Effector memory CD4-positive, alpha-beta T cell (primary cell): Measurements from ENCODE around the gene METTL26.

Experiments used
- DNase-seq, 3 donors: peaks; one replicate each; pipeline ENCODE4 v3.0.0-alpha.2; 2020
- H3K27ac ChIP-seq: 2 replicates; pipeline ENCODE4 v1.7.0; 2013; ENCODE audit warnings: mild to moderate bottlenecking, low read length, moderate library complexity; ENCODE audit not compliant: insufficient read depth, poor library complexity, severe bottlenecking
- H3K27me3 ChIP-seq: replicated peaks from 2 replicates; pipeline ENCODE4 v1.7.0; 2013; ENCODE audit warnings: mild to moderate bottlenecking, low read length; ENCODE audit not compliant: insufficient read depth, control insufficient read depth, poor library complexity, severe bottlenecking
- H3K36me3 ChIP-seq: 2 replicates; pipeline ENCODE4 v1.7.0; 2013; ENCODE audit warnings: mild to moderate bottlenecking, low read length, moderate library complexity; ENCODE audit not compliant: control insufficient read depth, insufficient read depth
- H3K4me1 ChIP-seq: 2 replicates; pipeline ENCODE4 v1.7.0; 2013; ENCODE audit warnings: low read length, mild to moderate bottlenecking; ENCODE audit not compliant: control insufficient read depth, insufficient read depth, poor library complexity, severe bottlenecking
- H3K4me3 ChIP-seq: 2 replicates; pipeline ENCODE4 v1.7.0; 2013; ENCODE audit warnings: low read length, low read depth, mild to moderate bottlenecking; ENCODE audit not compliant: insufficient read depth, poor library complexity, severe bottlenecking
- H3K9me3 ChIP-seq: 2 replicates; pipeline ENCODE4 v1.7.0; 2013; ENCODE audit warnings: mild to moderate bottlenecking, low read length, moderate library complexity; ENCODE audit not compliant: control insufficient read depth
- total RNA-seq, 3 donors: gene quantifications; one replicate each; lab custom pipeline; 2026; lab: John Stamatoyannopoulos, UW

METTL26 gene
- 20.7 to 35.4 (median 26.3) reads per million in 3 donors for total RNA-seq

DNA sequence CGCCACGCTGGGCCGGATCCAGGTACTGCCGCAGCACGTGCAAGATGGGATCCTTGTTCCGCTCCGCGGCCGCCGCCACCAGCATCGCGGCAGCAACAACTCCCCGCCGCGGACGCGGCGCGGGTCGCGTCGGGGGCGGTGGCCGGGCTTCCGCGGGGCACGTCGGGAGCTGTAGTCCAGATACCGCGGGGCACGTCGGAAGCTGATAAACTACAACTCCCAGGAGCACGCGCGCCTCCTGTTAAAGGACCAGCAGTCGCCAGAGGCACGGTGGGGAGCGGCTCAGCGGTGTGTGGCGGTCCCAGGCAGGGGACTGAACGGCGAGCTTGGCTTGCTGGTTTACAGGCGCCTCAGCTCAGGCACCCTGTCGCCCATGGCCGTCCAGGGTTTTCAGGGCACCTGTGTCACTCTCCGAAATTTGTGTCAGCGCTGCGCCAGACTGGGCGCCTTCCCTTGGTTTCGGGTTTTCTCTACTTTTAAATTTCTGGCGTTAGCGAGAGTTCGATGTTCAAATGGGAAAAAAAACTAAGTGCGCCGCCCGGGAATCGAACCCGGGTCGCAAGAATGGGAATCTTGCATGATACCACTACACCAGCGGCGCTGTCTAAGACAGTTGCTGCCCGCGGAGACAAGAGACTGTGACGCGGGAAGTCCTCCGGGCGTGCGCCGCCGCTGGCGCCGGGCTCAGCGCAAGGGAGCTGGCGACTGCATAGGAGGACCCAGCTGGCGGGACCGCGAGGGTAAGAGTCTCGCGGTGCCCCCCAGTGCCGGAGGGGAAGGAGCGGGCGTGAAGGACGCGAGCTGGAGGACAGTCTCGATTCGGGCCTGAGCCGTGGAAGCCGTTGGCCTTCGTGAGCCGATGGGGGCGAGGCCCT is at the start of gene METTL26:
TSS of gene METTL26 (minus strand) at position 100 of the 875 bp plus-strand sequence. CDS start at position 85, 15 bp downstream.
- Histone ChIP-seq H3K4me3 (peak within 1 kb of the TSS; percentile 96), H3K36me3 (no peaks in the 10 kb centered on the region), H3K9me3 (no peaks in the 10 kb centered on the region), H3K27ac (peak within 1 kb of the TSS; percentile 83), H3K27me3 (no peaks in the 10 kb centered on the region), H3K4me1 (peaks cover 19% of the 10 kb centered on the region)
- peak; percentile 82 to 89 (median 86) for DNase-seq

GRCh38 chr16:684961-685696 is 49.0 kb upstream of the METTL26 start:
- H3K27ac ChIP-seq, result peak overlapping the region; percentile 75
- H3K4me1 ChIP-seq, result peaks cover 43% of the 10 kb centered on the region
- DNase-seq, result no peak
- no peaks in the 10 kb centered on the region for H3K27me3 ChIP-seq
- H3K9me3 ChIP-seq, result no peaks in the 10 kb centered on the region
- no peak overlapping the region for H3K4me3 ChIP-seq
- peaks cover 20% of the 10 kb centered on the region for H3K36me3 ChIP-seq

DNA sequence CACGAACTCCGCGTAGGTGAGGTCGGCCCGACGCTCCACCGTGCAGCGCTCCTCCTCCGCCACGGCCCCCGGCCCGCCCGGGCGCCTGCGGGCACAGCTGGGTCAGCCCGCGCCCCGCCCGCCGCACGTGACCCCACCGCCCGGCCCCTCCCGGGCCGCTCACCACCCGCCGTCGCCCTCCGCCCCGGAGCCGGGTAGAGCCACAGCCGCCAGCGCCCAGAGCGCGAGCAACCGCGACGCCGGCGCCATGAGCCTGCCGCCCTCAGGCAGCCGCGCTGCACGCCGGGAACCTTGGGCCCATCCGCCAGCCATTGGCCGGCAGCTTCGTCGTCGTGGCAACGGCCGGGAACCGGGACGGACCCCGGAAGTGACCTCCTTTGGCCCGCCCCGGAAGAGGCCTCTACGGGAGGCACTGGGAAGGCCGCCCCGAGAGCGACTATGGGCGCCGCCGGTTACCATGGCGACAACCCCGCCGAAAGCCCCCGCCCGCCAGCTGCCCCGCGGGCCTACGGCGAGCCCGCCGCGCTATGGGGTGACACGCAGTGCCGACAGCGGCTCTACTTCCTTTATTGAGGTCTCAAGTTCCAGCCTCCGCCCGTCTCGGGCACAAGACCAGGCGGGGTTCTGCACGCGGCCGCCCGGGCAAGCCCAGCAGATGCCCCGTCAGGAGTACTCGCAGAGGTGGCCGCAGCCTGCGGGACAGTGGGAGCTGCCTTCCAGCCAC is 48.1 kb upstream of the METTL26 start, which contains the start of gene JMJD8:
TSS of gene JMJD8 (minus strand) at position 264 of the 724 bp plus-strand sequence. CDS start at position 249, 15 bp downstream.
- peak; percentile 93 to 98 (median 96) for DNase-seq
- H3K9me3 ChIP-seq, result no peaks in the 10 kb centered on the region
- H3K4me3 ChIP-seq, result peak within 1 kb of the TSS; percentile 52
- H3K4me1 ChIP-seq, result peaks cover 40% of the 10 kb centered on the region
- H3K36me3 ChIP-seq, result peaks cover 20% of the 10 kb centered on the region
- H3K27ac ChIP-seq, result peak within 1 kb of the TSS; percentile 75
- H3K27me3 ChIP-seq, result no peaks in the 10 kb centered on the region

DNA sequence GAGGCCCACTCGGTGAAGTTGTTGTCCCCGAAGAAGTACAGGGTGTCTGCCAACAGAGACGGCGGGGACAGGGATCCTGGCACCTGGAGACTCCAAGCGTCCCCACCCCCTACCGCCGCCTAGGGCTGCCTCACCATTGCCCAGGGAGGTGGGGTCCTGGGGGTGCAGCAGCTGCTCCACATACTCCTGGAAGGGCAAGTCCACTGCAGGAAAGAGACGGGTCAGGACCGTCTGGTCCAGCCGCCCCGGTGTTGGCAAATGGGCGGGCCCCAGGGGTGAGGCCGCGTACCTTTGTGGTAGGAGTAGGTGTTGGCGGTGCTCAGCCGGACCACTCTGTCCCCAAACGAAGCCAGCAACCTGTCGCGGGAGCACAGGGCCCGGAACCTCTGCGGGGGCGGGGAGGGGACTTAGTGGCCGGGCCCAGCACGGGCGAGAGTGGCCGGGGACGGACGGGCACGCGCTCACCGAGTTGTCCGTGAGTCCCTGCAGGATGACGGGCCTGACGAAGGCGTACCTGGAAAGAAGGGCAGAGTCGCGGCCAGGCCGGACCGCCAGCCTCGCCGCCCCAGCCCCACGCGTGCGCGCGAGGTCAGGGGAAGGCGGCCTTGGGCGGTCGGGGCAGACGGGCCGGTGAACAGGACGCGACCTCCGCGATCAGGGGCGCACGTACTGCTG is 47.4 kb upstream of the METTL26 start:
- H3K4me3 ChIP-seq, result peak overlapping the region; percentile 52
- peaks cover 20% of the 10 kb centered on the region for H3K36me3 ChIP-seq
- H3K9me3 ChIP-seq, result no peaks in the 10 kb centered on the region
- no peaks in the 10 kb centered on the region for H3K27me3 ChIP-seq
- H3K4me1 ChIP-seq, result peaks cover 42% of the 10 kb centered on the region
- no peak for DNase-seq
- peak overlapping the region; percentile 75 for H3K27ac ChIP-seq

DNA sequence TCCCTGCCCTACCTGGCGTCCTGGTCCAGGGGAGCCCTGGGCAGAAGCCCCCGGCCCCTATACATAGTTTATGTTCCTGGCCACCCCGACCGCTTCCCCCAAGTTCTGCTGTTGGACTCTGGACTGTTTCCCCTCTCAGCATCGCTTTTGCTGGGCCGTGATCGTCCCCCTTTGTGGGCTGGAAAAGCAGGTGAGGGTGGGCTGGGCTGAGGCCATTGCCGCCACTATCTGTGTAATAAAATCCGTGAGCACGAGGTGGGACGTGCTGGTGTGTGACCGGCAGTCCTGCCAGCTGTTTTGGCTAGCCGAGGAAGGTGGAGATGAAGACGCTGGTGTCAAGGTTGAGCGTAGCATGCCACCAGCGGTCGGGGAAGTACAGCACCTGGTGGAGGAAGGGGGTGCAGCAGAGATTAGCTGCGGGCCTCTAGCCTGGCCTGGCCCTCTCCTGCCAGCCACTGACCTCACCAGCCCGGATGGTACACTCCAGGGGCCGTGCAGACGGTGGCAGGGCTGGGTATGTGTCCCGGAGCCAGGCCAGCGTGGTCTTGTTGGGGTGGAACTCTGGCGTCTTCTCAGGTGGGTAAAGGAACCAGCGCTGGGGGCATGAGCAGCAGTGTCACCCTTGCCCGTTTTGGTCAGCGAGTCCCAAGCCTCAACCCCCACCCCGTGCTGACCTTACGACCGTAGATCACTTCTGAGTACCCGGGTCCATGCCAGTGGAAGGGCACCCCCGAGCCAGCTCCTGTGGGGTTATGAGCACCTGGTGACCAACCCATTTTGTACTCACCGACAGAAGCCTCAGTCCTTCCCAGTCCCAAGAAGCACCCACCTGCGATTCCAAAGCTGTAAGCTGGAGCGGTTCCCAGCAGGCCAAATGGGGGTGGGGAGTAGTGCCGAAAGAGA is 46.6 kb upstream of the METTL26 start:
- Histone ChIP-seq H3K27ac (no peak overlapping the region), H3K4me1 (peaks cover 42% of the 10 kb centered on the region), H3K9me3 (no peaks in the 10 kb centered on the region), H3K36me3 (peaks cover 20% of the 10 kb centered on the region), H3K27me3 (no peaks in the 10 kb centered on the region), H3K4me3 (no peak overlapping the region)
- no peak for DNase-seq

DNA sequence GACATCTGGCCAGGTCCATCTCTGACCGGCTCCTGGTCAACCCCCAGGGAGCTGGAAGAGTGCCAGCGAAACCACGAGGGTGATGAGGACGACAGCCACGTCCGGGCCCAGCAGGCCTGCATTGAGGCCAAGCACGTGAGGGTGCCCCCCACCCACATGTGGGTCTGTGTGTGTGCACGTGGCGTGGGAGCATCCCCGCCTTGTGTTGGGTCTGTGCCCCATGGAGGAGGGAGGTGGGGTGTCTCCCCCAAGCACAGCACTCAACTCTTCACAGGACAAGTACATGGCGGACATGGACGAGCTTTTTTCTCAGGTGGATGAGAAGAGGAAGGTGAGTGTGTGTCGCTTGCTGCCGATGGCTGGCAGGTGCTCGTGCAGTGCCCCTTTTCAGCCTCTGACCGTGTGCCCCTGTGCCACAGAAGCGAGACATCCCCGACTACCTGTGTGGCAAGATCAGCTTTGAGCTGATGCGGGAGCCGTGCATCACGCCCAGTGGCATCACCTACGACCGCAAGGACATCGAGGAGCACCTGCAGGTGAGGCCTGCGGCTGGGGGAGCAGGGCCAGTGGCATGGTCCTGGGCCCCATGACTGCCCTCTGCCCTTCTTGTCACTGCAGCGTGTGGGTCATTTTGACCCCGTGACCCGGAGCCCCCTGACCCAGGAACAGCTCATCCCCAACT is 45.8 kb upstream of the METTL26 start:
- no peaks in the 10 kb centered on the region for H3K27me3 ChIP-seq
- no peak for DNase-seq
- H3K27ac ChIP-seq, result no peak overlapping the region
- H3K4me1 ChIP-seq, result peaks cover 47% of the 10 kb centered on the region
- no peak overlapping the region for H3K4me3 ChIP-seq
- no peaks in the 10 kb centered on the region for H3K9me3 ChIP-seq
- H3K36me3 ChIP-seq, result peaks cover 19% of the 10 kb centered on the region

- Histone ChIP-seq H3K36me3 (peaks cover 12% of the 10 kb centered on the region), H3K9me3 (no peaks in the 10 kb centered on the region), H3K27me3 (no peaks in the 10 kb centered on the region), H3K4me3 (peak overlapping the region; percentile 65), H3K4me1 (peaks cover 53% of the 10 kb centered on the region), H3K27ac (peak overlapping the region; percentile 67)
- no peak for DNase-seq
Observed at GRCh38 chr16:680967-681745, 45.1 kb upstream of the METTL26 start.

DNA sequence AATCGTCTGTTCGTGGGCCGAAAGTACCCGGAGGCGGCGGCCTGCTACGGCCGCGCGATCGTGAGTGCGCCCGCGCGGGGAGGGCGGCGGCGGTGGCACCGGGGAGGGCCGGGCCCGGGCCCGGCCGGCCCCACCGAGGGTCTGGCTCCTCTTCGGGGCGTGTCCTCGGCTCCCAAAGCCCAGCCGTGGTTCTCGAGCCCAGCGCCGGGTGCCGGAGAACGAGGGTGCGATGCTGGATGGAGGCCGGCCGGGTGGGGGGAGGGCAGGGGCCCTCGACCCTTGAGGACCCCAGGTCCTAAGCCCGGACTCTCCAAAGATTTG is 44.5 kb upstream of the METTL26 start:
- no peak for DNase-seq
- H3K4me1 ChIP-seq, result peaks cover 54% of the 10 kb centered on the region
- no peaks in the 10 kb centered on the region for H3K27me3 ChIP-seq
- no peaks in the 10 kb centered on the region for H3K9me3 ChIP-seq
- H3K4me3 ChIP-seq, result peak overlapping the region; percentile 65
- peaks cover 10% of the 10 kb centered on the region for H3K36me3 ChIP-seq
- peak overlapping the region; percentile 67 for H3K27ac ChIP-seq
